ENCODE data around the gene RDM1.

Gene RDM1, protein sequence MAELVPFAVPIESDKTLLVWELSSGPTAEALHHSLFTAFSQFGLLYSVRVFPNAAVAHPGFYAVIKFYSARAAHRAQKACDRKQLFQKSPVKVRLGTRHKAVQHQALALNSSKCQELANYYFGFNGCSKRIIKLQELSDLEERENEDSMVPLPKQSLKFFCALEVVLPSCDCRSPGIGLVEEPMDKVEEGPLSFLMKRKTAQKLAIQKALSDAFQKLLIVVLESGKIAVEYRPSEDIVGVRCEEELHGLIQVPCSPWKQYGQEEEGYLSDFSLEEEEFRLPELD

GRCh38 chr17:35930211-35931065, at the start of gene RDM1:
Gene RDM1, minus strand, starts transcription at chr17:35930773. Its CDS starts 46 bp downstream, at chr17:35930727.
- peak within 1 kb of the TSS; percentile 61 for H3K4me3 ChIP-seq (ENCODE audit: low read length)
- H3K9me2 ChIP-seq (replicated peaks; ENCODE audit: insufficient read depth, low read length), result no peaks in the 10 kb centered on the region
- H3K79me2 ChIP-seq (ENCODE audit: low read length), result no peaks in the 10 kb centered on the region
- H3K9ac ChIP-seq (ENCODE audit: low read length), result peak within 1 kb of the TSS; percentile 25; the same call in 1 of the 2 replicates
- no peak within 1 kb of the TSS for H3K27ac ChIP-seq (ENCODE audit: low read length)
- TF ChIP-seq, protein P1, sequence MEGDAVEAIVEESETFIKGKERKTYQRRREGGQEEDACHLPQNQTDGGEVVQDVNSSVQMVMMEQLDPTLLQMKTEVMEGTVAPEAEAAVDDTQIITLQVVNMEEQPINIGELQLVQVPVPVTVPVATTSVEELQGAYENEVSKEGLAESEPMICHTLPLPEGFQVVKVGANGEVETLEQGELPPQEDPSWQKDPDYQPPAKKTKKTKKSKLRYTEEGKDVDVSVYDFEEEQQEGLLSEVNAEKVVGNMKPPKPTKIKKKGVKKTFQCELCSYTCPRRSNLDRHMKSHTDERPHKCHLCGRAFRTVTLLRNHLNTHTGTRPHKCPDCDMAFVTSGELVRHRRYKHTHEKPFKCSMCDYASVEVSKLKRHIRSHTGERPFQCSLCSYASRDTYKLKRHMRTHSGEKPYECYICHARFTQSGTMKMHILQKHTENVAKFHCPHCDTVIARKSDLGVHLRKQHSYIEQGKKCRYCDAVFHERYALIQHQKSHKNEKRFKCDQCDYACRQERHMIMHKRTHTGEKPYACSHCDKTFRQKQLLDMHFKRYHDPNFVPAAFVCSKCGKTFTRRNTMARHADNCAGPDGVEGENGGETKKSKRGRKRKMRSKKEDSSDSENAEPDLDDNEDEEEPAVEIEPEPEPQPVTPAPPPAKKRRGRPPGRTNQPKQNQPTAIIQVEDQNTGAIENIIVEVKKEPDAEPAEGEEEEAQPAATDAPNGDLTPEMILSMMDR (IDR thresholded peaks at IDR 0.05; ENCODE audit: low read length), result no peak
- no peak for TF ChIP-seq EZH2phosphoT487 (IDR thresholded peaks at IDR 0.05; ENCODE audit: low read length)
- no peak for TF ChIP-seq EZH2 (optimal IDR thresholded peaks at IDR 0.05; ENCODE audit: low read depth, low read length)
- H3F3A ChIP-seq (ENCODE audit: insufficient read depth, low read length), result no peaks in the 10 kb centered on the region
- peak within 1 kb of the TSS; percentile 79 for H2AFZ ChIP-seq (ENCODE audit: low read length)
- DNase-seq, result peak; percentile 86
- no peaks in the 10 kb centered on the region for H3K36me3 ChIP-seq (replicated peaks; ENCODE audit: insufficient read depth, low read length)
- H3K27me3 ChIP-seq (replicated peaks; ENCODE audit: insufficient read depth, low read length), result no peaks in the 10 kb centered on the region
- H3K4me1 ChIP-seq (ENCODE audit: low read length), result peaks cover 5% of the 10 kb centered on the region; the same call in 1 of the 2 replicates
- peak within 1 kb of the TSS; percentile 90 for H3K4me2 ChIP-seq (ENCODE audit: low read depth, low read length)
- H4K20me1 ChIP-seq (ENCODE audit: insufficient read depth, low read length), result no peaks in the 10 kb centered on the region
- no peaks in the 10 kb centered on the region for H3K9me3 ChIP-seq (replicated peaks; ENCODE audit: insufficient read depth, low read length)

DNA sequence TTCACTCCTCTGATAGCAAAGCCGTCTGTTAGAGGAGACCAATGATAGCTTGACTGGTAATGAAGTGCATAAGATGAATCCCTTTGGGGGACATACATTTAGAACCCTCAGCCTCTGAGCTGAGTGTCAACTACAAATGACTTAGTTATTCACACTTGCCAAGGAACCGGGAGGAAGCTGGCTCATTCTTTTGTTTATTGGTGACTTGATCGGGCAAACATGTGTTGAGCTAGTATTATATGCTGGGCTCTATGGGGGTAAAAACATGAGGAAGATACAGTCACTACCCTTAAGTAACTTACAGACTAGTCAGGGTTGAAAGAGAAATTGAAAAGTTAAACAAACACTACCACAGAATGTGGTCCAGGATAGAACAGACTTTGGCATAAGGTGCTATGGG, 47.8 kb upstream of the RDM1 start:
- H3K9me3 ChIP-seq (replicated peaks; ENCODE audit: insufficient read depth, low read length), result no peaks in the 10 kb centered on the region

DNA sequence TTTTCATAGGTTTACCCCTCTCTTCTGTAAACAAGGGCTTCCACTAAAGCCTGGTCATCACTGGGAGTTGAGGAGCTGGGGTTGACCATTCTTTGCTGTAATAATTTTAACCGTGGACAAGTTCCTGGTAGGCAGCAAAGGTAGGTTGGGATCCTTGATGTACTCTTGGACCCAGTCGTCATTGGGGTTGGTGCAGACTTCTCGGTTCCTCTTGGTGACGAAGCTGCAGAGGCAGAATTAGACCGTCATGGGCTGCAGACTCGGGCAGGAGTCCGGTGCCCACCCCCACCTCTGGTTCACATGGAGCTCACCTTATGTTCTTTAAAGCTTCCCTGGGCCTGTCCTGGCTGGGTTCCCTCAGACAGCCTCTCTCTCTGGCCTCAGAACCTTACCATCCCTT, 46.9 kb upstream of the RDM1 start:
- no peak overlapping the region for H3K9ac ChIP-seq (ENCODE audit: low read length)
- 0 out of 2 replicates have a peak, but pooled peaks cover 7% of the 10 kb centered on the region for H3K4me1 ChIP-seq (ENCODE audit: low read length)
- no peak overlapping the region for H3K4me3 ChIP-seq (ENCODE audit: low read length)
- H3K4me2 ChIP-seq (ENCODE audit: low read depth, low read length), result no peak overlapping the region
- no peak overlapping the region for H2AFZ ChIP-seq (ENCODE audit: low read length)
- H3F3A ChIP-seq (ENCODE audit: insufficient read depth, low read length), result no peaks in the 10 kb centered on the region
- no peaks in the 10 kb centered on the region for H4K20me1 ChIP-seq (ENCODE audit: insufficient read depth, low read length)
- no peaks in the 10 kb centered on the region for H3K79me2 ChIP-seq (ENCODE audit: low read length)
- H3K9me3 ChIP-seq (replicated peaks; ENCODE audit: insufficient read depth, low read length), result no peaks in the 10 kb centered on the region
- TF ChIP-seq, protein P1 (IDR thresholded peaks at IDR 0.05; ENCODE audit: low read length), result no peak
- TF ChIP-seq EZH2phosphoT487 (IDR thresholded peaks at IDR 0.05; ENCODE audit: low read length), result no peak
- TF ChIP-seq EZH2 (optimal IDR thresholded peaks at IDR 0.05; ENCODE audit: low read depth, low read length), result no peak
- H3K9me2 ChIP-seq (replicated peaks; ENCODE audit: insufficient read depth, low read length), result no peaks in the 10 kb centered on the region
- no peaks in the 10 kb centered on the region for H3K27me3 ChIP-seq (replicated peaks; ENCODE audit: insufficient read depth, low read length)
- no peak for DNase-seq
- no peaks in the 10 kb centered on the region for H3K36me3 ChIP-seq (replicated peaks; ENCODE audit: insufficient read depth, low read length)
- H3K27ac ChIP-seq (ENCODE audit: low read length), result no peak overlapping the region

More for the DNA sequence above, 47.8 kb upstream of the RDM1 start:
- H3K9me2 ChIP-seq (replicated peaks; ENCODE audit: insufficient read depth, low read length), result no peaks in the 10 kb centered on the region
- no peak overlapping the region for H2AFZ ChIP-seq (ENCODE audit: low read length)
- H3K4me3 ChIP-seq (ENCODE audit: low read length), result no peak overlapping the region
- no peak overlapping the region for H3K27ac ChIP-seq (ENCODE audit: low read length)
- TF ChIP-seq EZH2 (optimal IDR thresholded peaks at IDR 0.05; ENCODE audit: low read depth, low read length) (no peak), EZH2phosphoT487 (IDR thresholded peaks at IDR 0.05; ENCODE audit: low read length) (no peak)
- TF ChIP-seq, protein P1 (IDR thresholded peaks at IDR 0.05; ENCODE audit: low read length), result no peak
- no peaks in the 10 kb centered on the region for H3F3A ChIP-seq (ENCODE audit: insufficient read depth, low read length)
- H3K79me2 ChIP-seq (ENCODE audit: low read length), result no peaks in the 10 kb centered on the region
- no peaks in the 10 kb centered on the region for H3K27me3 ChIP-seq (replicated peaks; ENCODE audit: insufficient read depth, low read length)
- H4K20me1 ChIP-seq (ENCODE audit: insufficient read depth, low read length), result no peaks in the 10 kb centered on the region
- no peaks in the 10 kb centered on the region for H3K36me3 ChIP-seq (replicated peaks; ENCODE audit: insufficient read depth, low read length)
- H3K9ac ChIP-seq (ENCODE audit: low read length), result no peak overlapping the region
- no peak for DNase-seq
- no peak overlapping the region for H3K4me2 ChIP-seq (ENCODE audit: low read depth, low read length)
- H3K4me1 ChIP-seq (ENCODE audit: low read length), result 0 out of 2 replicates have a peak, but pooled peaks cover 7% of the 10 kb centered on the region

All from MM.1S (cell line).